ENCODE measurements around the gene CHST5.

Gene CHST5

DNA sequence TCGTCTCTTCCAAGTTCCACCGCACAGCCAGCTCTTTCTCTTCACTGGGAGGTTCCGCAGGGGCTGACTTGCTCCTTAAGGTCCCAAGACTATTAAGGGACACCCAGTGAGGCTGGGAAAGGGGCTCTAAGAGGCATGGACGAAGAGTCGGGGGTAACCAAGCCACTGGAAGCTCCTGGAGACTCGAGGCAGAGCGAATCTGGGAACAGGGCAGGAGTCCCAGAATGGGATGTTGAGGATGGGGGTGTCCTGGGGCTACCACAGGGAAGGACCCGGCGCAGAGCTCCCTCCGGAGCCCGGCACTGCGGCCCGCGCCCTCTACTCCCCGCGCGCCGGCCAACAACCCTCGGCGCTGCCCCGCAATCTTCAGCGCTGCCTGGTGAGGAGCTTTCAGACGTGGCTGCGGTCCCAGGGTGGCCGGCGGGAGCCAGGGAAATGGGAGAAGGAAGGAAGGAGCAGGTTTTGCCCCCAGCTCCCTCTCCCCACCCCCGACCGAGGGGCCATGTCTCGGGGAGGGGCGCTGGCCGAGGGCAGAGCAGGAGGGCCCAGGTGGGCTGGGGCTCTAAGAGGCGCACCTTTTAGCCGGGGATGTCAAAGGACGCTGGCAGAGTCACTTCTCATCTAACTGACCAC, 581 bp downstream of the CHST5 start:
- Histone ChIP-seq H3K36me3 (ENCODE audit: low read depth) (0 out of 2 replicates have a peak, but pooled peaks cover 3% of the 10 kb centered on the region), H3K9me3 (ENCODE audit: severe bottlenecking) (no peaks in the 10 kb centered on the region), H3K27ac (ENCODE audit: poor library complexity, severe bottlenecking) (no peak overlapping the region), H3K27me3 (ENCODE audit: insufficient read depth, poor library complexity, severe bottlenecking) (no peaks in the 10 kb centered on the region), H3K4me1 (ENCODE audit: insufficient read depth, poor library complexity, severe bottlenecking) (no peaks in the 10 kb centered on the region), H3K4me3 (ENCODE audit: severe bottlenecking) (no peak overlapping the region)
- no peak for TF ChIP-seq CTCF (IDR thresholded peaks at IDR 0.05; ENCODE audit: poor library complexity, severe bottlenecking)
- no peak for ATAC-seq (ENCODE audit: low read depth)
- no peak for DNase-seq (ENCODE audit: low spot score)

DNA sequence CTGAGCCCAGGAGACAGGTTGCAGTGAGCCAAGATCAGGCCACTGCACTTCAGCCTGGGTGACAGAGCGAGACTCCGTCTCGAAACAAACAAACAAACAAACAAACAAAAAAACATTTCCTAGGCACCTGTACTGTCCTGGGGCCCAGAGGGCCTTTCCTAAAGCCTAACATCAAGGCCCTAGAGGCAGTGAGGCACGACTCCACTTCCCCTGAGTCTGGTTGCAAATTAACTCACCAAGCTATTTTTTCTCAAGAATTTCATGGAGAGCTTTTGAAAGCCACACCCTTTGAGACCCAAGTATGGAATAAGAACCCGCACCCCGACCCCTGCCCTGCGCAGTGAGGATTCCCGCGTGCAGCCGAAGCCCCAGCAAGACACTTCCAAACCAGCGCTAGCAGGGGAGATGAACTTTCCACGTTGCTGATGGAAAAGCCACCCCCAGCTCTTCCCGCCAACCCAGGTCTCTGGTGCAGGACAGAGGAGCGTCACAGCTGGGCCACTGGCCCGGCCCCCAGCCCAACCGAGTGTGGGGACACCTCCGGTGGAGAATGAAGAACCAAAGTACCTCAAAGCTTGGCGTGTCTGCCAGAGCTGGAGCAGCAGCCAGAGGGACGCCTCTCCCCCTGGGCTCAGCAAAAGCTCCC, 1.2 kb downstream of the CHST5 start:
- Histone ChIP-seq H3K27me3 (ENCODE audit: insufficient read depth, poor library complexity, severe bottlenecking) (no peaks in the 10 kb centered on the region), H3K4me1 (ENCODE audit: insufficient read depth, poor library complexity, severe bottlenecking) (no peaks in the 10 kb centered on the region), H3K27ac (ENCODE audit: poor library complexity, severe bottlenecking) (no peak overlapping the region), H3K4me3 (ENCODE audit: severe bottlenecking) (no peak overlapping the region), H3K36me3 (ENCODE audit: low read depth) (0 out of 2 replicates have a peak, but pooled peaks cover 3% of the 10 kb centered on the region), H3K9me3 (ENCODE audit: severe bottlenecking) (no peaks in the 10 kb centered on the region)
- no peak for DNase-seq (ENCODE audit: low spot score)
- ATAC-seq (ENCODE audit: low read depth) = no peak
- no peak for TF ChIP-seq CTCF (IDR thresholded peaks at IDR 0.05; ENCODE audit: poor library complexity, severe bottlenecking)

DNA sequence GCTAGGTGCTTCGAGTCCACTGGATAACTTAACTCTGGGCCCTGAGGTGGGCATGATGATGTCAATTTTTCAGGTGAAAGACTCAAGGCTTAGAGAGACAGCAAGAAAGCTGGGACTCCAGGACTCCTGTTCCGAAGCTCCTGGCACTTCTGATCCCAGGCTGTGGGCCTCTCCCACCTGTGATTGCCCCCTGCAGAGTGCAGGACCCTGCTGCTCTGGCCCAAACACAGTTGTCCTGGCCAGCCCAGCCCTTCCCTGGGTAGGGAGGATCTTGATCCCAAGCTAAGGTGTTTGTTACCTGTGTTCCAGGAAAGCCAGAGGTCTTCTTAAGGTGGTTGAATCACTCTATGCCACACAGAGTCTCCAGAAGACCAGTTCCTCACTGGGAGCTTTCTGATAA, 3.1 kb downstream of the CHST5 start:
- DNase-seq (ENCODE audit: low spot score) = no peak
- H3K9me3 ChIP-seq (ENCODE audit: severe bottlenecking) = no peaks in the 10 kb centered on the region
- no peak for TF ChIP-seq CTCF (IDR thresholded peaks at IDR 0.05; ENCODE audit: poor library complexity, severe bottlenecking)
- H3K4me1 ChIP-seq (ENCODE audit: insufficient read depth, poor library complexity, severe bottlenecking) = no peaks in the 10 kb centered on the region
- H3K4me3 ChIP-seq (ENCODE audit: severe bottlenecking) = no peak overlapping the region
- no peaks in the 10 kb centered on the region for H3K36me3 ChIP-seq (ENCODE audit: low read depth)
- no peak overlapping the region for H3K27ac ChIP-seq (ENCODE audit: poor library complexity, severe bottlenecking)
- ATAC-seq (ENCODE audit: low read depth) = no peak
- no peaks in the 10 kb centered on the region for H3K27me3 ChIP-seq (ENCODE audit: insufficient read depth, poor library complexity, severe bottlenecking)

DNA sequence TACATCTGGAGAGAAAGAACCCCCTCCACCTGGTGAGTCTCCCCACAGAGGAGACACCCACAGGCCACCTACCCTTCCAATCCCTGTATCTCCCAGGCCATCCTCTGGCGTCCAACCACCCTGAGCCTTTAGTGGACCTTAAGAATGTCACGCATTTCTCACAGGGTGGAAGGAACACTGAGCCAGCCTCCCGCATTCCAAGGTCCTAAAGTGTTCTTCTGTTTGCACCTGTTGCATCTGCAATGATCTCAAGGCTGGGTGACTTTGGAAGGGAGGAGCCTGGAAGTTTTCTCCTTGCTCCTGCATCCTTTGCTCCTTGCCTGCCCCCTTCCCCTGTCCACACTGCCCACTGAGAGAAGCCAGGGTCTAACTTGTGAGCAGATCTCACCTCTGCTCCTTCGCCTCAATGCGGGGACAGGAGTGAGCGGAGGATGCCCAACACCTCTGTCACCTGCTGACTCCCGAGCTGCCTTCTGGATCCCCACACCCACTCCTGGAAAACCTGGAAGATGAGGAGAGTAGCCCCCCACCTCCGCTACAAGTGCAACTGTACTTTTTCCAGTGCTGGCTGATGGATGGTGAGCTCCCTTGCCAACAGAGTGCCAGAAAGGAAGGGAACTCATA, 3.7 kb downstream of the CHST5 start:
- H3K9me3 ChIP-seq (ENCODE audit: severe bottlenecking) = no peaks in the 10 kb centered on the region
- ATAC-seq (ENCODE audit: low read depth) (no peak), DNase-seq (ENCODE audit: low spot score) (no peak)
- H3K27ac ChIP-seq (ENCODE audit: poor library complexity, severe bottlenecking) = no peak overlapping the region
- no peaks in the 10 kb centered on the region for H3K36me3 ChIP-seq (ENCODE audit: low read depth)
- no peak overlapping the region for H3K4me3 ChIP-seq (ENCODE audit: severe bottlenecking)
- H3K4me1 ChIP-seq (ENCODE audit: insufficient read depth, poor library complexity, severe bottlenecking) = no peaks in the 10 kb centered on the region
- TF ChIP-seq CTCF (IDR thresholded peaks at IDR 0.05; ENCODE audit: poor library complexity, severe bottlenecking) = no peak
- no peaks in the 10 kb centered on the region for H3K27me3 ChIP-seq (ENCODE audit: insufficient read depth, poor library complexity, severe bottlenecking)

- no peak for DNase-seq (ENCODE audit: low spot score)
- Histone ChIP-seq H3K4me1 (ENCODE audit: insufficient read depth, poor library complexity, severe bottlenecking) (no peaks in the 10 kb centered on the region), H3K27me3 (ENCODE audit: insufficient read depth, poor library complexity, severe bottlenecking) (no peaks in the 10 kb centered on the region), H3K27ac (ENCODE audit: poor library complexity, severe bottlenecking) (no peak overlapping the region), H3K36me3 (ENCODE audit: low read depth) (no peaks in the 10 kb centered on the region), H3K4me3 (ENCODE audit: severe bottlenecking) (no peak overlapping the region), H3K9me3 (ENCODE audit: severe bottlenecking) (no peaks in the 10 kb centered on the region)
- no peak for TF ChIP-seq CTCF (IDR thresholded peaks at IDR 0.05; ENCODE audit: poor library complexity, severe bottlenecking)
- no peak for ATAC-seq (ENCODE audit: low read depth)
Measured at GRCh38 chr16:75529959-75530358, 5.9 kb downstream of the CHST5 start.
